Measurements from ENCODE around the gene MPRIP. TPM values are rescaled to one million over a fixed set of nuclear protein-coding genes. Genes with fewer than 3 reads are reported as not detected.

MPRIP gene
- polyA plus RNA-seq, 1 of the 3 experiments (the other 2 are of a cell fraction) = 64.4 TPM

DNA sequence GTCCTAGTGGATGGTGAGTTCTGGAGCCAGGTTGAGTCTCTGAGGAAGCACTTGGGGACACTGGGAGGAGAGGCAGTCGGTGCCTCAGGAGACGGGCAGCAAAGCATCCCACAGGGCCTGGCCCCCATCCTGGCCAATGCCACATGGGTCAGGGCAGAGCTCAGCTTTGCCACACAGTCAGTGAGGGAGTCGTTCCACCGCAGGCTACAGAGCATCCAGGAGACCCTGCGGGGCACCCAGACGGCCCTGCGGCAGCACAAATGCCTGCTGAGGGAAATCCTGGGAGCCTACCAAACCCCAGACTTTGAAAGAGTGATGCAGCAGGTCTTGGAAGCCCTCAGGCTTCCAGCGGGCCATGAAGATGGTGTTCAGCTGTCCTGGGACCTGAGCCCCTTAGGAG, 124.2 kb downstream of the MPRIP start:
- H3F3A ChIP-seq (replicated peaks; ENCODE audit: insufficient read depth) = no peaks in the 10 kb centered on the region
- no peak overlapping the region for H3K4me2 ChIP-seq
- H2AFZ ChIP-seq (ENCODE audit: low read depth) = no peak overlapping the region
- WGBS (ENCODE audit: low lambda C conversion rate) = 100% methylated on average over 3 of the region's 8 CpGs
- H4K20me1 ChIP-seq (ENCODE audit: insufficient read depth) = no peaks in the 10 kb centered on the region
- CTCF ChIA-PET = interaction anchor here (2.8 kb wide), 1 partner anchor 24 kb away, joined by 7 read pairs; no protein-coding TSS in a partner anchor
- no peak for TF ChIP-seq FOXM1 (IDR thresholded peaks at IDR 0.05; ENCODE audit: low read depth)
- TF ChIP-seq, protein P1, sequence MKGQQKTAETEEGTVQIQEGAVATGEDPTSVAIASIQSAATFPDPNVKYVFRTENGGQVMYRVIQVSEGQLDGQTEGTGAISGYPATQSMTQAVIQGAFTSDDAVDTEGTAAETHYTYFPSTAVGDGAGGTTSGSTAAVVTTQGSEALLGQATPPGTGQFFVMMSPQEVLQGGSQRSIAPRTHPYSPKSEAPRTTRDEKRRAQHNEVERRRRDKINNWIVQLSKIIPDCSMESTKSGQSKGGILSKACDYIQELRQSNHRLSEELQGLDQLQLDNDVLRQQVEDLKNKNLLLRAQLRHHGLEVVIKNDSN (IDR thresholded peaks at IDR 0.05; ENCODE audit: borderline replicate concordance, low read depth) = no peak
- TF ChIP-seq REST (IDR thresholded peaks at IDR 0.05; ENCODE audit: low read depth, low read length) = no peak
- no peak for TF ChIP-seq SMC3 (IDR thresholded peaks at IDR 0.05; ENCODE audit: low read depth, low read length)
- no peak for TF ChIP-seq SIN3A (IDR thresholded peaks at IDR 0.05; ENCODE audit: borderline replicate concordance, low read depth, low read length)
- no peak for TF ChIP-seq TCF12 (IDR thresholded peaks at IDR 0.05)
- no peak for TF ChIP-seq MAX (IDR thresholded peaks at IDR 0.05; ENCODE audit: low read depth)
- no peak for TF ChIP-seq RXRA (IDR thresholded peaks at IDR 0.05; ENCODE audit: borderline replicate concordance, low read depth)
- no peak for TF ChIP-seq TAF1 (IDR thresholded peaks at IDR 0.05; ENCODE audit: borderline replicate concordance, low read depth, low read length)
- no peak for TF ChIP-seq RAD21 (IDR thresholded peaks at IDR 0.05; ENCODE audit: low read length)
- POLR2A ChIA-PET = no interaction called here
- H3K27ac ChIP-seq (ENCODE audit: low read depth in 2 of 2, low read length in 1 of 2) = no peak overlapping the region
- H3K9me3 ChIP-seq = no peaks in the 10 kb centered on the region
- DNase-seq = no peak
- H3K4me3 ChIP-seq (ENCODE audit: low read depth in 2 of 2, low read length in 1 of 2) = no peak overlapping the region
- no peaks in the 10 kb centered on the region for H3K9me2 ChIP-seq
- H3K4me1 ChIP-seq (ENCODE audit: control insufficient read depth in 1 of 2, insufficient read depth in 2 of 2, low read depth in 1 of 2, low read length in 1 of 2) = no peaks in the 10 kb centered on the region
- H3K79me2 ChIP-seq (ENCODE audit: insufficient read depth) = no peaks in the 10 kb centered on the region
- H3K27me3 ChIP-seq (ENCODE audit: insufficient read depth) = no peaks in the 10 kb centered on the region
- H3K9ac ChIP-seq = no peak overlapping the region
- H3K36me3 ChIP-seq (replicated peaks in 1 of 2; ENCODE audit: control insufficient read depth in 1 of 2, insufficient read depth in 2 of 2, low read length in 1 of 2) = peaks cover 10 to 87% of the 10 kb centered on the region in 2 experiments

DNA sequence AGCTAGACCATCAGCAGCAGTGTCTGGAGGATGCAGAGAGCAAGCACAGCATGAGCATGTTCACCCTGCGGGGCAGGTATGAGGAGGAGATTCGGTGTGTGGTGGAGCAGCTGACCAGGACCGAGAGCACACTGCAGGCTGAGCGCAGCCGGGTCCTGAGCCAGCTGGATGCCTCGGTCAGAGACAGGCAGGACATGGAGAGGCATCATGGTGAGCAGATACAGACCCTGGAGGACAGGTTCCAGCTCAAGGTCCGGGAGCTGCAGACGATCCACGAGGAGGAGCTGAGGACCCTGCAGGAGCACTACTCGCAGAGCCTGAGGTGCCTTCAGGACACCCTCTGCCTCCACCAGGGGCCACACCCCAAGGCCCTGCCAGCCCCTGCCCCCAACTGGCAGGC, 125.1 kb downstream of the MPRIP start:
- no peak overlapping the region for H3K4me3 ChIP-seq (ENCODE audit: low read depth in 2 of 2, low read length in 1 of 2)
- no peak for TF ChIP-seq EP300 (IDR thresholded peaks at IDR 0.05; ENCODE audit: borderline replicate concordance in 1 of 2, low read depth in 1 of 2, low read length in 1 of 2)
- TF ChIP-seq SIN3A (IDR thresholded peaks at IDR 0.05; ENCODE audit: borderline replicate concordance, low read depth, low read length) = no peak
- TF ChIP-seq, protein P1 (IDR thresholded peaks at IDR 0.05; ENCODE audit: borderline replicate concordance, low read depth) = no peak
- TF ChIP-seq RCOR1 (IDR thresholded peaks at IDR 0.05; ENCODE audit: low read length) = no peak
- no peak for TF ChIP-seq NRF1 (IDR thresholded peaks at IDR 0.05; ENCODE audit: low read depth, low read length)
- WGBS (ENCODE audit: low lambda C conversion rate) = 98% methylated on average over 9 of the region's 10 CpGs
- no peak overlapping the region for H3K4me2 ChIP-seq
- ChIA-PET CTCF (interaction anchor here (1.1 to 2.8 kb wide), 2 partner anchors 25 to 35 kb away, joined by 3 to 7 read pairs; no protein-coding TSS in a partner anchor), POLR2A (no interaction called here)
- no peaks in the 10 kb centered on the region for H4K20me1 ChIP-seq (ENCODE audit: insufficient read depth)
- no peaks in the 10 kb centered on the region for H3K9me3 ChIP-seq
- peaks cover 4 to 87% of the 10 kb centered on the region in 2 experiments for H3K36me3 ChIP-seq (replicated peaks in 1 of 2; ENCODE audit: control insufficient read depth in 1 of 2, insufficient read depth in 2 of 2, low read length in 1 of 2)
- H3K27ac ChIP-seq (ENCODE audit: low read depth in 2 of 2, low read length in 1 of 2) = no peak overlapping the region
- H3K9ac ChIP-seq = no peak overlapping the region
- H3K9me2 ChIP-seq = no peaks in the 10 kb centered on the region
- no peaks in the 10 kb centered on the region for H3K79me2 ChIP-seq (ENCODE audit: insufficient read depth)
- no peaks in the 10 kb centered on the region for H3F3A ChIP-seq (replicated peaks; ENCODE audit: insufficient read depth)
- no peak for DNase-seq
- H3K27me3 ChIP-seq (ENCODE audit: insufficient read depth) = no peaks in the 10 kb centered on the region
- no peaks in the 10 kb centered on the region for H3K4me1 ChIP-seq (ENCODE audit: control insufficient read depth in 1 of 2, insufficient read depth in 2 of 2, low read depth in 1 of 2, low read length in 1 of 2)
- no peak overlapping the region for H2AFZ ChIP-seq (ENCODE audit: low read depth)
